Mesendoderm (in vitro differentiated cells): ENCODE results near the gene TECPR2.

ENCODE experiments used
- DNase-seq: peaks from one replicate; pipeline ENCODE4 v3.0.0; 2013
- H2AK5ac ChIP-seq: 2 replicates; pipeline ENCODE4 v1.6.1; 2013; ENCODE audit warnings: low read length, inconsistent platforms
- H2BK120ac ChIP-seq: 2 replicates; pipeline ENCODE4 v1.6.1; 2013; ENCODE audit warnings: low read depth, mild to moderate bottlenecking, low read length, moderate library complexity, mixed read lengths
- H2BK15ac ChIP-seq: replicated peaks from 2 replicates; pipeline ENCODE4 v1.6.1; 2013; ENCODE audit warnings: low read depth, mild to moderate bottlenecking, moderate library complexity
- H2BK5ac ChIP-seq: 2 replicates; pipeline ENCODE4 v1.6.1; 2013; ENCODE audit warnings: low read length, inconsistent platforms
- H3K18ac ChIP-seq: 2 replicates; pipeline ENCODE4 v1.6.1; 2013; ENCODE audit warnings: mild to moderate bottlenecking, low read length, mixed read lengths
- H3K23ac ChIP-seq: one replicate; pipeline ENCODE4 v1.6.1; 2013; ENCODE audit warnings: low read length
- H3K27ac ChIP-seq: 2 replicates; pipeline ENCODE4 v1.5.1; 2013; ENCODE audit warnings: low read depth, mild to moderate bottlenecking, inconsistent platforms, low read length, moderate library complexity
- H3K27me3 ChIP-seq: 2 replicates; pipeline ENCODE4 v1.6.1; 2013; ENCODE audit warnings: low read length, control low read depth, mild to moderate bottlenecking, inconsistent platforms; ENCODE audit not compliant: insufficient read depth, poor library complexity
- H3K36me3 ChIP-seq: 2 replicates; pipeline ENCODE4 v1.6.1; 2013; ENCODE audit warnings: low read length, inconsistent platforms; ENCODE audit not compliant: control insufficient read depth, insufficient read depth
- H3K4ac ChIP-seq: one replicate; pipeline ENCODE4 v1.6.1; 2013; ENCODE audit warnings: low read depth, mild to moderate bottlenecking, low read length, moderate library complexity
- H3K4me1 ChIP-seq: 2 replicates; pipeline ENCODE4 v1.6.1; 2013; ENCODE audit warnings: low read depth, low read length, inconsistent platforms; ENCODE audit not compliant: control insufficient read depth
- H3K4me2 ChIP-seq: 2 replicates; pipeline ENCODE4 v1.6.1; 2013; ENCODE audit warnings: low read length
- H3K4me3 ChIP-seq: 2 replicates; pipeline ENCODE4 v1.5.1; 2013; ENCODE audit warnings: mild to moderate bottlenecking, low read length
- H3K56ac ChIP-seq: one replicate; pipeline ENCODE4 v1.6.1; 2013; ENCODE audit warnings: low read length
- H3K79me1 ChIP-seq: 2 replicates; pipeline ENCODE4 v1.6.1; 2013; ENCODE audit warnings: low read length, inconsistent platforms
- H3K79me2 ChIP-seq: 2 replicates; pipeline ENCODE4 v1.6.1; 2013; ENCODE audit warnings: mild to moderate bottlenecking, low read length; ENCODE audit not compliant: control insufficient read depth, insufficient read depth
- H3K9ac ChIP-seq: 2 replicates; pipeline ENCODE4 v1.6.1; 2013; ENCODE audit warnings: low read length, inconsistent platforms
- H4K5ac ChIP-seq: one replicate; pipeline ENCODE4 v1.6.1; 2013; ENCODE audit warnings: low read length
- H4K8ac ChIP-seq: one replicate; pipeline ENCODE4 v1.6.1; 2013; ENCODE audit warnings: low read depth, mild to moderate bottlenecking, control low read depth, low read length, moderate library complexity
- WGBS: extraction: QIAGEN DNeasy Blood & Tissue Kit; methylation state at CpG from one replicate; pipeline ENCODE4 v1.1.7; 2013; ENCODE audit warnings: low lambda C conversion rate, missing lambda C conversion rate; ENCODE audit not compliant: insufficient coverage; ENCODE audit errors: extremely low coverage; 5-methylcytosine and 5-hydroxymethylcytosine counted together

TECPR2 gene

GRCh38 chr14:102316743-102317563, 45.8 kb upstream of the TECPR2 start:
- Histone ChIP-seq H3K4me2 (peak overlapping the region; percentile 61), H3K27me3 (no peaks in the 10 kb centered on the region), H4K8ac (no peak overlapping the region), H3K9ac (peak overlapping the region; percentile 69), H2BK5ac (no peak overlapping the region), H3K79me1 (peaks cover 7% of the 10 kb centered on the region), H3K79me2 (peaks cover 2% of the 10 kb centered on the region), H2BK15ac (no peak overlapping the region), H3K56ac (peak overlapping the region; percentile 84), H3K4me1 (peaks cover 2% of the 10 kb centered on the region), H2AK5ac (no peak overlapping the region), H2BK120ac (no peak overlapping the region), H3K27ac (peak overlapping the region; percentile 78), H3K36me3 (no peaks in the 10 kb centered on the region), H4K5ac (no peak overlapping the region), H3K4ac (no peak overlapping the region), H3K4me3 (peak overlapping the region; percentile 57), H3K23ac (no peak overlapping the region), H3K18ac (peak overlapping the region; percentile 80)
- WGBS: no CpG with 5 or more reads among the region's 54 CpGs
- DNase-seq: peak; percentile 98

GRCh38 chr14:102317564-102318248, 45.0 kb upstream of the TECPR2 start:
- H2BK15ac ChIP-seq: no peak overlapping the region
- DNase-seq: peak; percentile 92
- no peak overlapping the region for H2BK120ac ChIP-seq
- peak overlapping the region; percentile 57 for H3K4me3 ChIP-seq
- H3K4me2 ChIP-seq: peak overlapping the region; percentile 61
- H3K4me1 ChIP-seq: peaks cover 2% of the 10 kb centered on the region
- no peak overlapping the region for H2AK5ac ChIP-seq
- no peaks in the 10 kb centered on the region for H3K36me3 ChIP-seq
- no peak overlapping the region for H4K5ac ChIP-seq
- H2BK5ac ChIP-seq: no peak overlapping the region
- peaks cover 7% of the 10 kb centered on the region for H3K79me1 ChIP-seq
- H3K18ac ChIP-seq: peak overlapping the region; percentile 55
- peak overlapping the region; percentile 8 for H3K4ac ChIP-seq
- no CpG with 5 or more reads among the region's 12 CpGs for WGBS
- peak overlapping the region; percentile 69 for H3K9ac ChIP-seq
- no peaks in the 10 kb centered on the region for H3K27me3 ChIP-seq
- H3K23ac ChIP-seq: no peak overlapping the region
- no peak overlapping the region for H4K8ac ChIP-seq
- peak overlapping the region; percentile 78 for H3K27ac ChIP-seq
- H3K56ac ChIP-seq: peak overlapping the region; percentile 84
- peaks cover 2% of the 10 kb centered on the region for H3K79me2 ChIP-seq

- H3K4me2 ChIP-seq: peak overlapping the region; percentile 5
- no peak overlapping the region for H2AK5ac ChIP-seq
- H2BK15ac ChIP-seq: no peak overlapping the region
- H3K4ac ChIP-seq: no peak overlapping the region
- H3K18ac ChIP-seq: no peak overlapping the region
- H3K56ac ChIP-seq: peak overlapping the region; percentile 66
- H3K79me1 ChIP-seq: peaks cover 7% of the 10 kb centered on the region
- H4K8ac ChIP-seq: no peak overlapping the region
- WGBS: no CpG with 5 or more reads among the region's 15 CpGs
- H3K9ac ChIP-seq: peak overlapping the region; percentile 55
- H3K27me3 ChIP-seq: no peaks in the 10 kb centered on the region
- no peak overlapping the region for H3K23ac ChIP-seq
- H3K4me3 ChIP-seq: no peak overlapping the region
- H3K27ac ChIP-seq: no peak overlapping the region
- peaks cover 2% of the 10 kb centered on the region for H3K79me2 ChIP-seq
- H2BK120ac ChIP-seq: no peak overlapping the region
- H3K4me1 ChIP-seq: peaks cover 2% of the 10 kb centered on the region
- no peak overlapping the region for H4K5ac ChIP-seq
- no peaks in the 10 kb centered on the region for H3K36me3 ChIP-seq
- no peak for DNase-seq
- H2BK5ac ChIP-seq: no peak overlapping the region
Measured at GRCh38 chr14:102318781-102319276, 43.9 kb upstream of the TECPR2 start.

GRCh38 chr14:102319351-102320032, 43.2 kb upstream of the TECPR2 start, which contains the start of gene ZNF839:
ZNF839 (plus strand) TSS chr14:102319746; CDS start chr14:102319766, 20 bp downstream.
- no peak within 1 kb of the TSS for H2BK5ac ChIP-seq
- H3K4ac ChIP-seq: peak within 1 kb of the TSS; percentile 61
- H3K18ac ChIP-seq: peak within 1 kb of the TSS; percentile 75
- WGBS: no CpG with 5 or more reads among the region's 71 CpGs
- no peak within 1 kb of the TSS for H3K27ac ChIP-seq
- peak within 1 kb of the TSS; percentile 30 for H2AK5ac ChIP-seq
- H3K79me2 ChIP-seq: peaks cover 2% of the 10 kb centered on the region
- no peak within 1 kb of the TSS for H4K8ac ChIP-seq
- H3K36me3 ChIP-seq: no peaks in the 10 kb centered on the region
- DNase-seq: peak; percentile 94
- H2BK15ac ChIP-seq: no peak within 1 kb of the TSS
- no peak within 1 kb of the TSS for H4K5ac ChIP-seq
- peak within 1 kb of the TSS; percentile 91 for H3K56ac ChIP-seq
- H3K27me3 ChIP-seq: no peaks in the 10 kb centered on the region
- H3K9ac ChIP-seq: peak within 1 kb of the TSS; percentile 86
- peak within 1 kb of the TSS; percentile 80 for H3K4me3 ChIP-seq
- peaks cover 2% of the 10 kb centered on the region for H3K4me1 ChIP-seq
- H3K4me2 ChIP-seq: peak within 1 kb of the TSS; percentile 99
- H2BK120ac ChIP-seq: no peak within 1 kb of the TSS
- H3K79me1 ChIP-seq: peaks cover 7% of the 10 kb centered on the region
- no peak within 1 kb of the TSS for H3K23ac ChIP-seq

- H4K8ac ChIP-seq: no peak overlapping the region
- no peak overlapping the region for H3K23ac ChIP-seq
- H3K27ac ChIP-seq: no peak overlapping the region
- H3K79me2 ChIP-seq: peaks cover 2% of the 10 kb centered on the region
- no peaks in the 10 kb centered on the region for H3K27me3 ChIP-seq
- peak overlapping the region; percentile 99 for H3K4me2 ChIP-seq
- H3K4me3 ChIP-seq: peak overlapping the region; percentile 80
- no peaks in the 10 kb centered on the region for H3K36me3 ChIP-seq
- no peak overlapping the region for H2BK15ac ChIP-seq
- peak overlapping the region; percentile 75 for H3K18ac ChIP-seq
- peaks cover 2% of the 10 kb centered on the region for H3K4me1 ChIP-seq
- peaks cover 7% of the 10 kb centered on the region for H3K79me1 ChIP-seq
- H3K56ac ChIP-seq: peak overlapping the region; percentile 91
- no peak overlapping the region for H2BK120ac ChIP-seq
- peak overlapping the region; percentile 86 for H3K9ac ChIP-seq
- no peak overlapping the region for H2BK5ac ChIP-seq
- peak; percentile 65 for DNase-seq
- no CpG with 5 or more reads among the region's 30 CpGs for WGBS
- no peak overlapping the region for H4K5ac ChIP-seq
- H2AK5ac ChIP-seq: peak overlapping the region; percentile 30
- peak overlapping the region; percentile 37 for H3K4ac ChIP-seq
Measured at GRCh38 chr14:102320033-102320660, 42.6 kb upstream of the TECPR2 start.
